ENCODE measurements around the gene BTBD1. TPM values are rescaled to one million over a fixed set of nuclear protein-coding genes. Genes with fewer than 3 reads are reported as not detected.
A peak's percentile ranks its signal among the peaks of the same experiment; 100 is the strongest.

Gene BTBD1
- total and polyA plus RNA-seq, 7 experiments from 2014 or later: 35.0 to 57.6 (median 38.0) TPM

DNA sequence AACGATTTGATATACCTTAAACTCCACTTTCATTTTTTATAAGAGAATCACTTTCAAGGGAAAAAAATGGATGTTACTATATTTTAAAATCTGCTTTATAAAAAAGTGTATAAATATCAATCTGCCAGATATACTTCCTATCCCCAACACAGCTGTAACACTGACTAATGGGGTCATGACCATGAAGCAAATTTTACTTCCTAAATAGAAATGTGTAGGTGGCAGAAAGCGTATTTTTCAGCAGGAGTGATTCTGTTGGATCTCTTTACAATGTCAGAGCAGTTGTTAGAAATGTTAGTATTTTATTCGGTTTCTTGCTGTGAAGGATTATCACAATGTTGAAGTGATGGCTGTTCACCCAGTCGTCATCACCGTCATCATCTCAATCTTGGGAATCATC lies 50.1 kb downstream of the BTBD1 start:
- intact Hi-C loops (cut with micrococcal nuclease): no loop called here
- Mint-ChIP-seq H3K9me3 (peaks cover 0 to 2% (median 0%) of the 10 kb centered on the region in 11 donors), H3K4me1 (peaks cover 24 to 46% (median 33%) of the 10 kb centered on the region in 7 donors), H3K4me3 (no peak overlapping the region), H3K36me3 (peaks cover 0 to 17% (median 0%) of the 10 kb centered on the region in 5 donors), H3K27ac (peak overlapping the region in 4 of 9 donors; percentile 22 to 79 (median 50)), H3K27me3 (no peaks in the 10 kb centered on the region)
- Histone ChIP-seq H3K4me1 (ENCODE audit: control insufficient read depth in 2 of 2, insufficient read depth in 2 of 2, low read length in 2 of 2) (peaks cover 7 to 12% of the 10 kb centered on the region in 2 donors), H3K27me3 (ENCODE audit: control insufficient read depth in 2 of 2, insufficient read depth in 2 of 2, low read length in 2 of 2) (no peaks in the 10 kb centered on the region), H3K36me3 (ENCODE audit: control insufficient read depth in 2 of 3, insufficient read depth in 3 of 3, low read length in 3 of 3) (peaks cover 0 to 33% (median 8%) of the 10 kb centered on the region in 3 experiments), H3K27ac (ENCODE audit: low read depth, low read length) (no peak overlapping the region), H3K9me3 (ENCODE audit: control insufficient read depth in 2 of 3, low read length in 3 of 3) (no peaks in the 10 kb centered on the region), H3K4me3 (ENCODE audit: low read length) (no peak overlapping the region)
- DNase-seq (no peak), ATAC-seq (no peak)
- POLR2A ChIA-PET: no interaction called here
- CTCF ChIA-PET: interaction anchor here (0.5 kb wide), 1 partner anchor 9 kb away, joined by 3 read pairs; no protein-coding TSS in a partner anchor

- H3K27me3 ChIP-seq (ENCODE audit: control insufficient read depth in 2 of 2, insufficient read depth in 2 of 2, low read length in 2 of 2): no peaks in the 10 kb centered on the region
- H3K36me3 ChIP-seq (ENCODE audit: control insufficient read depth in 2 of 3, insufficient read depth in 3 of 3, low read length in 3 of 3): peaks cover 0 to 32% (median 8%) of the 10 kb centered on the region in 3 experiments
- Mint-ChIP-seq H3K4me1 (peaks cover 29 to 60% (median 42%) of the 10 kb centered on the region in 7 donors), H3K4me3 (no peak overlapping the region), H3K27ac (peak overlapping the region in 6 of 9 donors; percentile 29 to 76 (median 53)), H3K27me3 (no peaks in the 10 kb centered on the region), H3K36me3 (peaks cover 0 to 14% (median 5%) of the 10 kb centered on the region in 5 donors), H3K9me3 (peaks cover 0 to 2% (median 0%) of the 10 kb centered on the region in 11 donors)
- DNase-seq: no peak
- ChIA-PET CTCF (no interaction called here), POLR2A (interaction anchor here (0.5 kb wide), 1 partner anchor 1715 kb away, joined by 4 read pairs; no protein-coding TSS in a partner anchor)
- no peak for ATAC-seq
- no peak overlapping the region for H3K4me3 ChIP-seq (ENCODE audit: low read length)
- no peaks in the 10 kb centered on the region for H3K9me3 ChIP-seq (ENCODE audit: control insufficient read depth in 2 of 3, low read length in 3 of 3)
- intact Hi-C loops (cut with micrococcal nuclease): no loop called here
- peaks cover 12 to 19% of the 10 kb centered on the region in 2 donors for H3K4me1 ChIP-seq (ENCODE audit: control insufficient read depth in 2 of 2, insufficient read depth in 2 of 2, low read length in 2 of 2)
- no peak overlapping the region for H3K27ac ChIP-seq (ENCODE audit: low read depth, low read length)
Observed at GRCh38 chr15:83015361-83015760, 51.7 kb downstream of the BTBD1 start.

GRCh38 chr15:83014205-83014653 lies 52.8 kb downstream of the BTBD1 start:
- Mint-ChIP-seq H3K4me1 (peaks cover 38 to 71% (median 51%) of the 10 kb centered on the region in 7 donors), H3K4me3 (peak overlapping the region in 2 of 10 donors; percentile 27), H3K36me3 (peaks cover 0 to 14% (median 5%) of the 10 kb centered on the region in 5 donors), H3K27ac (peak overlapping the region in 6 of 9 donors; percentile 39 to 78 (median 71)), H3K9me3 (peaks cover 0 to 2% (median 0%) of the 10 kb centered on the region in 11 donors), H3K27me3 (no peaks in the 10 kb centered on the region)
- POLR2A ChIA-PET: interaction anchor here (1.1 kb wide), 1 partner anchor 56 kb away, joined by 4 read pairs; no protein-coding TSS in a partner anchor
- CTCF ChIA-PET: no interaction called here
- DNase-seq (no peak), ATAC-seq (no peak)
- peaks cover 14 to 24% of the 10 kb centered on the region in 2 donors for H3K4me1 ChIP-seq (ENCODE audit: control insufficient read depth in 2 of 2, insufficient read depth in 2 of 2, low read length in 2 of 2)
- H3K27ac ChIP-seq (ENCODE audit: low read depth, low read length): no peak overlapping the region
- H3K27me3 ChIP-seq (ENCODE audit: control insufficient read depth in 2 of 2, insufficient read depth in 2 of 2, low read length in 2 of 2): no peaks in the 10 kb centered on the region
- intact Hi-C loops (cut with micrococcal nuclease): loop anchor here in 1 of 2 donors (5.0 kb wide), 1 partner anchor 332 kb away; no protein-coding TSS in a partner anchor
- peaks cover under 1 to 29% (median 8%) of the 10 kb centered on the region in 3 experiments for H3K36me3 ChIP-seq (ENCODE audit: control insufficient read depth in 2 of 3, insufficient read depth in 3 of 3, low read length in 3 of 3)
- H3K9me3 ChIP-seq (ENCODE audit: control insufficient read depth in 2 of 3, low read length in 3 of 3): no peaks in the 10 kb centered on the region
- H3K4me3 ChIP-seq (ENCODE audit: low read length): no peak overlapping the region

DNA sequence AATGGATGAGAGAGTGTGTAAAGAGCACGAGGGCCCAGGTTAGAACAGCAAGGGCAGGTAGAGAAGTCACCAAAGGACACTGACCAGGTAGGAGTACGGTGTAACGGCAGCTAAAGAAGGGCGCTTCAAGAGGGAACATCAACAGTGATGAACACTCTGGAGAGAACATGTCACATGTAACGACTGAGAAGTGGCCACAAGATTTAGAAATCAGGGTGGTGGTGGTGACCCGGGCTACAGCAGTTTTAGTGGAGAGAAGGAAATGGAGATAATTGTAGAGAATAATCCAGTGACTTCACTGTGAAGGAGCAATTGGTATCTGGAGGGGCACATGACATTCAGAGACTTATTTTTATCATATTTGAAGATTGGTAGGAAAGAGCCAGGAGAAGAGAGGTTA lies 54.4 kb downstream of the BTBD1 start:
- Mint-ChIP-seq H3K27me3 (no peaks in the 10 kb centered on the region), H3K4me1 (peaks cover 38 to 72% (median 51%) of the 10 kb centered on the region in 7 donors), H3K4me3 (peak overlapping the region; percentile 91 to 100 (median 96)), H3K9me3 (peaks cover 0 to 2% (median 0%) of the 10 kb centered on the region in 11 donors), H3K36me3 (peaks cover 0 to 14% (median 5%) of the 10 kb centered on the region in 5 donors), H3K27ac (peak overlapping the region in 8 of 9 donors; percentile 58 to 98 (median 92))
- CTCF ChIA-PET: no interaction called here
- H3K27ac ChIP-seq (ENCODE audit: low read depth, low read length): no peak overlapping the region
- POLR2A ChIA-PET: interaction anchor here (0.5 to 3.9 kb wide), 6 partner anchors 26 to 472 kb away, joined by 3 to 27 read pairs (median 4); partner anchors contain the start of genes BTBD1, RAMAC and RPS17
- H3K4me1 ChIP-seq (ENCODE audit: control insufficient read depth in 2 of 2, insufficient read depth in 2 of 2, low read length in 2 of 2): peaks cover 14 to 24% of the 10 kb centered on the region in 2 donors
- H3K27me3 ChIP-seq (ENCODE audit: control insufficient read depth in 2 of 2, insufficient read depth in 2 of 2, low read length in 2 of 2): no peaks in the 10 kb centered on the region
- ATAC-seq (no peak), DNase-seq (no peak)
- intact Hi-C loops (cut with micrococcal nuclease): loop anchor here in 1 of 2 donors (5.0 kb wide), 1 partner anchor 330 kb away; no protein-coding TSS in a partner anchor
- H3K4me3 ChIP-seq (ENCODE audit: low read length): peak overlapping the region; percentile 91
- no peaks in the 10 kb centered on the region for H3K9me3 ChIP-seq (ENCODE audit: control insufficient read depth in 2 of 3, low read length in 3 of 3)
- peaks cover 10 to 31% (median 12%) of the 10 kb centered on the region in 3 experiments for H3K36me3 ChIP-seq (ENCODE audit: control insufficient read depth in 2 of 3, insufficient read depth in 3 of 3, low read length in 3 of 3)

DNA sequence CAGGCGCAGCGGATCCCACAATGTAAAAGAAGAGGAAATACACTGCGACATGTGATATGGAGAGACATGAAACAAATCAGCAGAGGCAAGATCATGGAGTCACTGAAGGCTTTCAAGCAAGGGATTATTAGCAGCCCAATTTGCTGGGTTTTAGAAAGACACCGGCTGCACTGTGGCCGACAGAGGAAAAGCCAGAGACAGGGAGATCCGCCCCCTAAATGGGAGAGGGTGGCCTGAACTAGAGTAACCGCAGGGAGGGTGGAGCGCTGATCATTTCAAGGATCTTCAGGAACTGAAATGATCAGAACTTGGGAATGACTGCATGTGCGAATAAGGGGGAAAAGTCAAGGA lies 55.0 kb downstream of the BTBD1 start:
- peak overlapping the region; percentile 58 to 98 (median 92) for H3K27ac Mint-ChIP-seq
- H3K4me3 ChIP-seq (ENCODE audit: low read length): peak overlapping the region; percentile 91
- H3K27me3 Mint-ChIP-seq: no peaks in the 10 kb centered on the region
- peaks cover 6 to 31% (median 12%) of the 10 kb centered on the region in 3 experiments for H3K36me3 ChIP-seq (ENCODE audit: control insufficient read depth in 2 of 3, insufficient read depth in 3 of 3, low read length in 3 of 3)
- H3K9me3 ChIP-seq (ENCODE audit: control insufficient read depth in 2 of 3, low read length in 3 of 3): no peaks in the 10 kb centered on the region
- H3K27me3 ChIP-seq (ENCODE audit: control insufficient read depth in 2 of 2, insufficient read depth in 2 of 2, low read length in 2 of 2): no peaks in the 10 kb centered on the region
- intact Hi-C loops (cut with micrococcal nuclease): loop anchor here in 1 of 2 donors (5.0 kb wide), 1 partner anchor 330 kb away; no protein-coding TSS in a partner anchor
- H3K4me1 Mint-ChIP-seq: peaks cover 42 to 74% (median 53%) of the 10 kb centered on the region in 7 donors
- H3K9me3 Mint-ChIP-seq: peaks cover 0 to 2% (median 0%) of the 10 kb centered on the region in 11 donors
- ChIA-PET CTCF (no interaction called here), POLR2A (interaction anchor here (0.8 to 3.9 kb wide), 4 partner anchors 25 to 472 kb away, joined by 3 to 27 read pairs (median 14); partner anchors contain the start of genes BTBD1, RAMAC and RPS17)
- peak overlapping the region; percentile 77 for H3K27ac ChIP-seq (ENCODE audit: low read depth, low read length)
- H3K4me3 Mint-ChIP-seq: peak overlapping the region; percentile 91 to 100 (median 96)
- peaks cover 14 to 24% of the 10 kb centered on the region in 2 donors for H3K4me1 ChIP-seq (ENCODE audit: control insufficient read depth in 2 of 2, insufficient read depth in 2 of 2, low read length in 2 of 2)
- H3K36me3 Mint-ChIP-seq: peaks cover 2 to 15% (median 8%) of the 10 kb centered on the region in 5 donors
- ATAC-seq: no peak
- no peak for DNase-seq

GRCh38 chr15:83011271-83012075 lies 55.6 kb downstream of the BTBD1 start, which contains the start of gene C15orf40:
Gene C15orf40 (minus strand): TSS chr15:83011639. CDS start chr15:83011607, 32 bp downstream.
- Histone ChIP-seq H3K4me1 (ENCODE audit: control insufficient read depth in 2 of 2, insufficient read depth in 2 of 2, low read length in 2 of 2) (peaks cover 14 to 24% of the 10 kb centered on the region in 2 donors), H3K27ac (ENCODE audit: low read depth, low read length) (peak within 1 kb of the TSS; percentile 77), H3K4me3 (ENCODE audit: low read length) (peak within 1 kb of the TSS; percentile 91), H3K36me3 (ENCODE audit: control insufficient read depth in 2 of 3, insufficient read depth in 3 of 3, low read length in 3 of 3) (peaks cover 4 to 37% (median 13%) of the 10 kb centered on the region in 3 experiments), H3K9me3 (ENCODE audit: control insufficient read depth in 2 of 3, low read length in 3 of 3) (no peaks in the 10 kb centered on the region), H3K27me3 (ENCODE audit: control insufficient read depth in 2 of 2, insufficient read depth in 2 of 2, low read length in 2 of 2) (no peaks in the 10 kb centered on the region)
- Mint-ChIP-seq H3K27me3 (no peaks in the 10 kb centered on the region), H3K36me3 (peaks cover 4 to 14% (median 10%) of the 10 kb centered on the region in 5 donors), H3K27ac (peak within 1 kb of the TSS; percentile 88 to 98 (median 92)), H3K9me3 (peaks cover 0 to 2% (median 0%) of the 10 kb centered on the region in 11 donors), H3K4me3 (peak within 1 kb of the TSS; percentile 91 to 100 (median 96)), H3K4me1 (peaks cover 43 to 70% (median 55%) of the 10 kb centered on the region in 7 donors)
- DNase-seq (peak; percentile 71 to 90 (median 80)), ATAC-seq (peak; percentile 92)
- ChIA-PET CTCF (interaction anchor here (0.9 to 1.5 kb wide), 3 partner anchors 11 to 472 kb away, joined by 4 to 5 read pairs (median 4); no protein-coding TSS in a partner anchor), POLR2A (interaction anchor here (0.6 to 3.9 kb wide), 7 partner anchors 25 to 471 kb away, joined by 3 to 27 read pairs (median 5); partner anchors contain the start of genes BTBD1, RAMAC and RPS17)
- intact Hi-C loops (cut with micrococcal nuclease): loop anchor here (1.0 to 5.0 kb wide), 10 partner anchors 25 to 471 kb away; partner anchors contain the start of genes RAMAC (in 2 of the 2), RPS17 (in 2 of the 2), BTBD1 (in 1 of the 2) and HDGFL3 (in 1 of the 2)

Data from naive thymus-derived CD4-positive, alpha-beta T cell (primary cell).